ENCODE data around the gene MRO. TPM values are rescaled to one million over a fixed set of nuclear protein-coding genes. Genes with fewer than 3 reads are reported as not detected.

The MRO gene
- total RNA-seq, 1 experiment from 2014 or later, result 0.03 TPM

DNA sequence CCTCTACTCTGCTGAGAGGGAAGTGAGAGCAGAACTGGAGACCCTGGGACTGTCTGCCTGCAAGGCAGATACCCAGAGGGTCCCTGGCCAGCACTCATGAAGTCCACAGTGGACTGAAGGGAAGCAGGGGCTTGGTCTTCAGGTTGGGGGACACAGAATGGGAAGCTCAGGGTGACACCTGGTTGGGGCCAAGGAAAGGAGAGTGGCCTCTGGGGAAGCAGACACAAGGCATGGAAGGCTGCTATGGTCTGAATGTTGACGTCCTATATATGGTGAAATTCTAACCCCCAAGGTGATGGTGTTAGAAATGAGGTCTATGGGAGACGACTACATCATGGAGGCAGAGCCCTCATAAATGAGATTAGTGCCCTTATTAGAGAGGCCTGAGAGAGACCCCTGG lies 69.3 kb downstream of the MRO start:
- in situ Hi-C loops (cut with HindIII; ENCODE audit: low sequenced_read_pairs), result no loop called here
- no peak for DNase-seq (ENCODE audit: low spot score)

DNA sequence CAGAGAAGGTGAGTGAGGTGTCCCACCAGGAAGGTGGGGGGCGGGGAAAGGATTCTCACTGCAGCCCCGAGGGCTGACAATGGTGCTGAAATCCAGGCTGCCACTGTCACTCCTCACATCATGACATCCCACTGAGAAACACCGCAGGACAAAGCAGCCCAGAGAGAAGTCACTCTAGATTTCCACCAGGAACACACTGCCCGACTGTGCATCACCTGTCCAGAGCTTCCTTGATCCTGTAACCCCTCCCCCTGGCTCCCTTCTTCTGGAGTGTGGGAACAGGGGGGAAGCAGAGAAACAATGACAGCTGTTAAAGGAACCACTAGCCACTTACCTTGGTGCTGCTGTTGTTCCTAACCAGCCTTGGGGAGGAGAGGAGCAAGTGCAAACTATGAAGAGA lies 69.9 kb downstream of the MRO start:
- no peak for DNase-seq (ENCODE audit: low spot score)
- in situ Hi-C loops (cut with HindIII; ENCODE audit: low sequenced_read_pairs), result no loop called here

DNA sequence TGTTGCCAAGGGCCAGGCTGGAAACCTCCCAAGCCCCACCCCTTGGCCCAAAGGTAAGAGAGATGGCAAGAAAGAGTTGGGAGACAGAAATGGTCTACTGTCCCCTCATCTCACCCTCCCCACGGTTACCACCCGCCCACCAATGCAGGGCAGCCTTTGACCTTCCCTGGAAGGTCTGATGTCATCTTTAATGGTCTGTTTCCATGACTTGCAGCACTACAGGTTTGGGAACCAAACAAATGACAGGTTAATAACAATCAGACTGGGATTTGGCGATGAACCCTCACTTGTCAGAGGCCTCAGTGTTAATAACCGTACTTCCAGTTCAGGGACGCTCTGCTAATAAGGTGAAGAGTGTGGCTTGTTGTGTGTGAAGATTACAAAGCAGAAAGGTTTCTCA lies 70.4 kb downstream of the MRO start:
- DNase-seq (ENCODE audit: low spot score), result no peak
- in situ Hi-C loops (cut with HindIII; ENCODE audit: low sequenced_read_pairs), result no loop called here

DNA sequence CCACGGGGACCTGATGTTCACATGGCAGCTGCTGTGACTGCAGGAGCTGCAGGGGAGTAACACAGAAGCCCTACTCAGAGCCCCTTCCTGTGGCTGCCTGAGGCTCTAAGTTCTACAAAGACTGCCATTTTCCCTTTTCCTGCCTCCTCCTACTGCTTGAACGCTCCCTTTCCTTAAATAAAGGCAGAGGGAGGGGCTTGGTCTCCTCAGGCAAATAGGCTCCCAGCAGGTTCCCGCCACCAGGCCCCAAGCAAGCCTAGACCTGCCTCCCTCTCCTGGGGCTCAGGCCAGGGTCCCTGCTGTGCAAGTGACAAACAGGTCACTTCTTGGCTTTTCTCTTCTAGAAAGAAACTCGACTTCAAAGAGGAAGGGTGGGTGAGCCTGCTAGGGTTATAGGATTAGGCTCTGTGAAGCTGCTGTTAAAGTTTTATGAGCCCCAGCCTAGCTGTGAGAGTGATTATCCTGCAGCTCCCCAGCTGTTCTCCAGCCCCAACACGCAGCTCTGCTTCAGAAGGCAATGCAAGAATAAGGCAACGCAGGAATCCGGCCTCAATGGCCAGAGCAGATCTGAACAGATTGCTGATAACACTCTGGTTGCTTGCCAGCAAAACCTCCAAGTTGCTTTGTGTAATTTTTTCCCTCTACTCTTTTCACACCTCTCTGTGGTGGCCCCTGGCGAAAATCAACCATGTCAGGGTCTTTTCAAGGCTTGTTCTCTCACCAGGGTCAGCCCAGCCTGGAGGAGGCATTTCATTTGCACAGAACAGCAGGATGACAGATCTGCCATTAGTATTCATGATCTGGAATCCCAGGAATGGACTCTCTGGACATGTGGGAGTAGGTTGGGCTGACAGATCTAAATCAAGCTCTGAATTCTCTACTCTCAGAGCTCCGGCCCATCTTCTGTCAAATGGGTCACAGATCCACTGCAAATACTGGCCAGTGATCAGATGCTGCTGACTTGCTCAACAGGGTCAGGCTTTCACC lies 71.3 kb downstream of the MRO start:
- in situ Hi-C loops (cut with HindIII; ENCODE audit: low sequenced_read_pairs), result no loop called here
- no peak for DNase-seq (ENCODE audit: low spot score)

DNA sequence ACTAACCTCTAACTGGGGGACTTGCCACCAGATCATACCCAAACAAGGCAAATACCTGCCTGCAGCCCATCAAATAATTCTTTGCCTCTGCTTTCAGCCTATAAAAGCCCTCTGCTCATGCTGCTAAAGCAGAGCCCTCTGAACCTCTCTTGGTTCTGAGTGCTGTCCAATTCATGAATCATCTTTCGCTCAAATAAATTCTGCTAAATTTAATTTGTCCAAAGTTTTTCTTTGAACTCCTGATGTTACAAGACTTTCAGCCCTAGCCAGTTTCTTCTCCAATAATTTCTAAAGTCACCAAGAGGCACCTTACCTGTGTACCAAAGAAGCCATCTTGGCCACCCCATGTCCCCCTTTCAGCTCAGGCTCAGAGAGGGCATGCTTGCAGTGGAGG lies 72.0 kb downstream of the MRO start:
- in situ Hi-C loops (cut with HindIII; ENCODE audit: low sequenced_read_pairs), result no loop called here
- DNase-seq (ENCODE audit: low spot score), result no peak

DNA sequence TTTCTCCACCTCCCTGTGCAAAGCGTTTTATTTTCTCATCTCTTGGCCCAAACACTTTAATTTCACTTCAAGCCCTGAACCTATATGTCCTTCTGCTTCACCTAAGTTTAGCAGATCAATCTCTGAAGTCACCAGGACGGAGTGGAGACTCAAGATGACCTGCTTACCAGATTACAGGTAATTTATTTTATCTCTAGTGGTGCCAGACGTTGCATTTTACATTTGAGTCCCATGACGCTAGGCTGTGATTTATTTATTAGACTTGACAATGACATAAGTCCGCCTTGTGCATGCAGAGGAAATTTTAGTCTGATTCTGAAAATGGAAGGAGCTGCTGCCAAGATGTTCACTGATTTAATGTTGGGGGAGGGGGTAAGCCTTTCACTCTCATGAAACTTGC lies 73.9 kb downstream of the MRO start:
- in situ Hi-C loops (cut with HindIII; ENCODE audit: low sequenced_read_pairs), result no loop called here
- no peak for DNase-seq (ENCODE audit: low spot score)

Other genes starting within 250 kb of the MRO start
- gene ME2, start 59.1 kb upstream of the MRO start, total RNA-seq (2014; rRNA removed; shearing (Covaris generic)), result 91.9 and 125 TPM in 2 replicates
- 18.5 and 24.6 TPM in 2 replicates for gene ELAC1, start 148.0 kb upstream of the MRO start, total RNA-seq (2014; rRNA removed; shearing (Covaris generic))
- gene SMAD4, start 210.2 kb upstream of the MRO start, total RNA-seq (2014; rRNA removed; shearing (Covaris generic)), result 47.2 and 120 TPM in 2 replicates

Data from G401 (cell line).